Measurements from ENCODE around the gene EDNRA.

EDNRA gene

GRCh38 chr4:147578051-147578476 is 97.2 kb downstream of the EDNRA start:
- Histone ChIP-seq H3K27me3 (ENCODE audit: insufficient read depth, low read depth, severe bottlenecking) (no peaks in the 10 kb centered on the region), H3K4me3 (ENCODE audit: low read depth, low read length) (no peak overlapping the region), H3K9me3 (ENCODE audit: severe bottlenecking) (peaks cover 2% of the 10 kb centered on the region), H3K36me3 (no peaks in the 10 kb centered on the region), H3K27ac (no peak overlapping the region)
- no peak for TF ChIP-seq CTCF (IDR thresholded peaks at IDR 0.05; ENCODE audit: low read depth, low read length)
- DNase-seq = no peak

- no peaks in the 10 kb centered on the region for H3K27me3 ChIP-seq (ENCODE audit: insufficient read depth, low read depth, severe bottlenecking)
- no peaks in the 10 kb centered on the region for H3K36me3 ChIP-seq
- peaks cover 2% of the 10 kb centered on the region for H3K9me3 ChIP-seq (ENCODE audit: severe bottlenecking)
- no peak overlapping the region for H3K4me3 ChIP-seq (ENCODE audit: low read depth, low read length)
- no peak for TF ChIP-seq CTCF (IDR thresholded peaks at IDR 0.05; ENCODE audit: low read depth, low read length)
- peak; percentile 27 for DNase-seq
- no peak overlapping the region for H3K27ac ChIP-seq
These were observed 97.7 kb downstream of the EDNRA start for GRCh38 chr4:147578593-147578992.

- Histone ChIP-seq H3K27me3 (ENCODE audit: insufficient read depth, low read depth, severe bottlenecking) (no peaks in the 10 kb centered on the region), H3K36me3 (no peaks in the 10 kb centered on the region), H3K9me3 (ENCODE audit: severe bottlenecking) (peaks cover 11% of the 10 kb centered on the region), H3K4me3 (ENCODE audit: low read depth, low read length) (no peak overlapping the region), H3K27ac (no peak overlapping the region)
- no peak for DNase-seq
- TF ChIP-seq CTCF (IDR thresholded peaks at IDR 0.05; ENCODE audit: low read depth, low read length) = no peak
These were observed 99.5 kb downstream of the EDNRA start for GRCh38 chr4:147580396-147580795.

- peaks cover 11% of the 10 kb centered on the region for H3K9me3 ChIP-seq (ENCODE audit: severe bottlenecking)
- DNase-seq = no peak
These were observed 100.9 kb downstream of the EDNRA start for GRCh38 chr4:147581606-147582350.

GRCh38 chr4:147582386-147583060 is 101.6 kb downstream of the EDNRA start:
- Histone ChIP-seq H3K27ac (no peak overlapping the region), H3K4me3 (ENCODE audit: low read depth, low read length) (no peak overlapping the region), H3K9me3 (ENCODE audit: severe bottlenecking) (peaks cover 11% of the 10 kb centered on the region), H3K36me3 (no peaks in the 10 kb centered on the region), H3K27me3 (ENCODE audit: insufficient read depth, low read depth, severe bottlenecking) (no peaks in the 10 kb centered on the region)
- no peak for TF ChIP-seq CTCF (IDR thresholded peaks at IDR 0.05; ENCODE audit: low read depth, low read length)
- DNase-seq = no peak

More at GRCh38 chr4:147581606-147582350, 100.9 kb downstream of the EDNRA start:
- no peak for TF ChIP-seq CTCF (IDR thresholded peaks at IDR 0.05; ENCODE audit: low read depth, low read length)
- H3K36me3 ChIP-seq = no peaks in the 10 kb centered on the region
- no peak overlapping the region for H3K27ac ChIP-seq
- no peak overlapping the region for H3K4me3 ChIP-seq (ENCODE audit: low read depth, low read length)
- H3K27me3 ChIP-seq (ENCODE audit: insufficient read depth, low read depth, severe bottlenecking) = no peaks in the 10 kb centered on the region

Data from WERI-Rb-1 (cell line).